HTR-8/SVneo (cell line): ENCODE results near the gene SGK1.
"Not testable (repeated sequence)": the region's sequence is repeated elsewhere in the genome, so short reads cannot be mapped to it uniquely, and the experiment has no call there.

ENCODE experiments used
- DNase-seq: peaks from one replicate; pipeline ENCODE4 v3.0.0; 2011; ENCODE audit warnings: low spot score, mixed read lengths; ENCODE audit not compliant: insufficient read length
- FAIRE-seq: peaks from 2 replicates; lab custom pipeline; 2011; peaks lifted over from hg19 to GRCh38; lab: Jason Lieb, UNC

The SGK1 gene

GRCh38 chr6:134198093-134198492 lies 119.8 kb downstream of the SGK1 start:
- DNase-seq (no peak), FAIRE-seq (peak; percentile 26)

- DNase-seq, FAIRE-seq: not testable (repeated sequence)
Measured at GRCh38 chr6:134197685-134198084, 120.2 kb downstream of the SGK1 start.

GRCh38 chr6:134196568-134197193 lies 121.2 kb downstream of the SGK1 start:
- DNase-seq (no peak), FAIRE-seq (no peak)

- DNase-seq, result no peak
- FAIRE-seq, result no peak
Measured at GRCh38 chr6:134195985-134196384, 121.9 kb downstream of the SGK1 start.

- no peak for DNase-seq
- FAIRE-seq, result no peak
Measured at GRCh38 chr6:134195164-134195906, 122.6 kb downstream of the SGK1 start.

- DNase-seq, result no peak
- no peak for FAIRE-seq
Measured at GRCh38 chr6:134193536-134194498, 124.1 kb downstream of the SGK1 start.

GRCh38 chr6:134192609-134193008 lies 125.3 kb downstream of the SGK1 start:
- DNase-seq, FAIRE-seq: not testable (repeated sequence)

GRCh38 chr6:134190883-134191282 lies 127.0 kb downstream of the SGK1 start:
- FAIRE-seq, result peak; percentile 9
- no peak for DNase-seq

- DNase-seq (no peak), FAIRE-seq (no peak)
Measured at GRCh38 chr6:134187751-134188150, 130.2 kb downstream of the SGK1 start.

- FAIRE-seq (no peak), DNase-seq (no peak)
Measured at GRCh38 chr6:134187154-134187553, 130.8 kb downstream of the SGK1 start.

- no peak for DNase-seq
- FAIRE-seq, result no peak
Measured at GRCh38 chr6:134186355-134186754, 131.6 kb downstream of the SGK1 start.

GRCh38 chr6:134185277-134185676 lies 132.6 kb downstream of the SGK1 start:
- DNase-seq (no peak), FAIRE-seq (no peak)

- FAIRE-seq, result no peak
Measured at GRCh38 chr6:134183844-134184243, 134.1 kb downstream of the SGK1 start.

GRCh38 chr6:134182528-134182927 lies 135.4 kb downstream of the SGK1 start:
- FAIRE-seq (no peak), DNase-seq (no peak)

More at GRCh38 chr6:134183844-134184243, 134.1 kb downstream of the SGK1 start:
- DNase-seq, result no peak

GRCh38 chr6:134181726-134182125 lies 136.2 kb downstream of the SGK1 start:
- not testable (repeated sequence) for DNase-seq, FAIRE-seq

- not testable (repeated sequence) for DNase-seq
Measured at GRCh38 chr6:134181251-134181650, 136.7 kb downstream of the SGK1 start.

GRCh38 chr6:134180540-134180939 lies 137.4 kb downstream of the SGK1 start:
- FAIRE-seq, DNase-seq: not testable (repeated sequence)

More at GRCh38 chr6:134181251-134181650, 136.7 kb downstream of the SGK1 start:
- not testable (repeated sequence) for FAIRE-seq

GRCh38 chr6:134178161-134179044 lies 139.5 kb downstream of the SGK1 start:
- FAIRE-seq (peak; percentile 28), DNase-seq (peak; percentile 85)

GRCh38 chr6:134177753-134178160 lies 140.2 kb downstream of the SGK1 start:
- FAIRE-seq, result no peak
- no peak for DNase-seq
